Activated CD8-positive, alpha-beta memory T cell treated with anti-CD3 and anti-CD28 coated beads, Interleukin-2, amount 10 ng/mL, durations not matched to agents 7 days and 5 days (primary cell): Measurements from ENCODE around the gene CELF6. TPM values are rescaled to one million over a fixed set of nuclear protein-coding genes. Genes with fewer than 3 reads are reported as not detected.
A peak's percentile ranks its signal among the peaks of the same experiment; 100 is the strongest.

Experiments
- ATAC-seq: fragments of 150-1000 bp; cut with Tn5 transposase; one replicate; pipeline ENCODE4 v1.10.0; 2021; ENCODE audit warnings: moderate library complexity
- CTCF ChIA-PET: fragments of 350-600 bp; sonication (Branson Sonifier 250); formaldehyde crosslinking; loops from one replicate; lab custom pipeline; 2021; ENCODE audit warnings: antibody characterized with exemption; lab: Charles Lee
- DNase-seq: peaks from one replicate; pipeline ENCODE4 v3.0.0-alpha.2; 2020
- H3K27ac Mint-ChIP-seq: one replicate; pipeline ENCODE4 v1.8.0; 2021; ENCODE audit warnings: mild to moderate bottlenecking, mixed read lengths
- H3K27me3 Mint-ChIP-seq: one replicate; pipeline ENCODE4 v1.8.0; 2021; ENCODE audit warnings: mixed read lengths
- H3K36me3 Mint-ChIP-seq: one replicate; pipeline ENCODE4 v1.8.0; 2021; ENCODE audit warnings: mild to moderate bottlenecking, mixed read lengths
- H3K4me1 Mint-ChIP-seq: one replicate; pipeline ENCODE4 v1.8.0; 2021; ENCODE audit warnings: mixed read lengths
- H3K4me3 Mint-ChIP-seq: one replicate; pipeline ENCODE4 v1.8.0; 2021; ENCODE audit warnings: mild to moderate bottlenecking, moderate library complexity, mixed read lengths
- H3K9me3 Mint-ChIP-seq: one replicate; pipeline ENCODE4 v1.8.0; 2022; ENCODE audit warnings: low read depth, mixed read lengths
- total RNA-seq, 2 experiments: library from RNA; stranded (reverse); gene quantifications; one replicate each; pipeline ENCODE4 v1.2.3, GENCODE V29; 2021

The CELF6 gene
- total RNA-seq, 2 experiments from 2014 or later: 0.29 to 0.33 TPM

GRCh38 chr15:72340366-72340765 is 20.4 kb upstream of the CELF6 start:
- Mint-ChIP-seq H3K27ac (no peak overlapping the region), H3K4me3 (no peak overlapping the region), H3K4me1 (no peaks in the 10 kb centered on the region), H3K27me3 (no peaks in the 10 kb centered on the region), H3K9me3 (no peaks in the 10 kb centered on the region), H3K36me3 (peaks cover 6% of the 10 kb centered on the region)
- CTCF ChIA-PET: interaction anchor here (0.9 to 1.4 kb wide), 2 partner anchors 28 to 331 kb away, joined by 3 read pairs; no protein-coding TSS in a partner anchor
- DNase-seq: no peak
- no peak for ATAC-seq

- DNase-seq: no peak
- CTCF ChIA-PET: interaction anchor here (0.7 to 1.4 kb wide), 3 partner anchors 27 to 331 kb away, joined by 3 to 5 read pairs (median 3); no protein-coding TSS in a partner anchor
- Mint-ChIP-seq H3K4me1 (no peaks in the 10 kb centered on the region), H3K27me3 (no peaks in the 10 kb centered on the region), H3K27ac (no peak overlapping the region), H3K36me3 (peaks cover 6% of the 10 kb centered on the region), H3K4me3 (no peak overlapping the region), H3K9me3 (no peaks in the 10 kb centered on the region)
- ATAC-seq: no peak
Observed at GRCh38 chr15:72339777-72340177, 19.8 kb upstream of the CELF6 start.

- H3K4me1 Mint-ChIP-seq: no peaks in the 10 kb centered on the region
- H3K36me3 Mint-ChIP-seq: peaks cover 7% of the 10 kb centered on the region
- CTCF ChIA-PET: interaction anchor here (0.7 to 1.1 kb wide), 2 partner anchors 26 to 169 kb away, joined by 3 to 5 read pairs; no protein-coding TSS in a partner anchor
- no peak overlapping the region for H3K27ac Mint-ChIP-seq
- DNase-seq (no peak), ATAC-seq (no peak)
- H3K4me3 Mint-ChIP-seq: no peak overlapping the region
- H3K9me3 Mint-ChIP-seq: no peaks in the 10 kb centered on the region
- no peaks in the 10 kb centered on the region for H3K27me3 Mint-ChIP-seq
Observed at GRCh38 chr15:72338617-72339321, 18.8 kb upstream of the CELF6 start.

GRCh38 chr15:72338148-72338547 is 18.2 kb upstream of the CELF6 start:
- Mint-ChIP-seq H3K27ac (no peak overlapping the region), H3K27me3 (no peaks in the 10 kb centered on the region), H3K4me1 (no peaks in the 10 kb centered on the region), H3K9me3 (no peaks in the 10 kb centered on the region), H3K36me3 (peaks cover 7% of the 10 kb centered on the region), H3K4me3 (no peak overlapping the region)
- CTCF ChIA-PET: interaction anchor here (1.1 kb wide), 1 partner anchor 11 kb away, joined by 3 read pairs; no protein-coding TSS in a partner anchor
- ATAC-seq (no peak), DNase-seq (no peak)

GRCh38 chr15:72334842-72335241 is 14.9 kb upstream of the CELF6 start:
- Mint-ChIP-seq H3K36me3 (peaks cover 7% of the 10 kb centered on the region), H3K4me3 (no peak overlapping the region), H3K27me3 (no peaks in the 10 kb centered on the region), H3K4me1 (no peaks in the 10 kb centered on the region), H3K27ac (no peak overlapping the region), H3K9me3 (no peaks in the 10 kb centered on the region)
- CTCF ChIA-PET: no interaction called here
- ATAC-seq (no peak), DNase-seq (no peak)

- no peaks in the 10 kb centered on the region for H3K9me3 Mint-ChIP-seq
- CTCF ChIA-PET: interaction anchor here (1.1 kb wide), 1 partner anchor 19 kb away, joined by 5 read pairs; no protein-coding TSS in a partner anchor
- H3K4me3 Mint-ChIP-seq: no peak overlapping the region
- peaks cover 11% of the 10 kb centered on the region for H3K36me3 Mint-ChIP-seq
- H3K27ac Mint-ChIP-seq: no peak overlapping the region
- no peak for DNase-seq
- no peak for ATAC-seq
- H3K27me3 Mint-ChIP-seq: no peaks in the 10 kb centered on the region
- H3K4me1 Mint-ChIP-seq: no peaks in the 10 kb centered on the region
Observed at GRCh38 chr15:72331021-72331420, 11.1 kb upstream of the CELF6 start.

GRCh38 chr15:72323752-72324151 is 3.8 kb upstream of the CELF6 start:
- Mint-ChIP-seq H3K36me3 (peaks cover 9% of the 10 kb centered on the region), H3K9me3 (peaks cover 3% of the 10 kb centered on the region), H3K27me3 (peaks cover 12% of the 10 kb centered on the region), H3K27ac (no peak overlapping the region), H3K4me3 (no peak overlapping the region), H3K4me1 (peaks cover 12% of the 10 kb centered on the region)
- CTCF ChIA-PET: interaction anchor here (1.4 to 1.8 kb wide), 2 partner anchors 10 to 124 kb away, joined by 3 to 12 read pairs; no protein-coding TSS in a partner anchor
- no peak for ATAC-seq
- DNase-seq: no peak

GRCh38 chr15:72319360-72319984 is 485 bp downstream of the CELF6 start:
- H3K27me3 Mint-ChIP-seq: peaks cover 30% of the 10 kb centered on the region
- CTCF ChIA-PET: no interaction called here
- ATAC-seq (peak; percentile 71), DNase-seq (peak; percentile 60)
- no peak overlapping the region for H3K27ac Mint-ChIP-seq
- peak overlapping the region; percentile 48 for H3K4me3 Mint-ChIP-seq
- H3K9me3 Mint-ChIP-seq: peaks cover 3% of the 10 kb centered on the region
- H3K36me3 Mint-ChIP-seq: no peaks in the 10 kb centered on the region
- peaks cover 12% of the 10 kb centered on the region for H3K4me1 Mint-ChIP-seq

GRCh38 chr15:72318408-72318942 is 1.5 kb downstream of the CELF6 start:
- no peaks in the 10 kb centered on the region for H3K36me3 Mint-ChIP-seq
- ATAC-seq (no peak), DNase-seq (no peak)
- CTCF ChIA-PET: no interaction called here
- H3K27ac Mint-ChIP-seq: no peak overlapping the region
- H3K4me1 Mint-ChIP-seq: peaks cover 12% of the 10 kb centered on the region
- peaks cover 30% of the 10 kb centered on the region for H3K27me3 Mint-ChIP-seq
- H3K9me3 Mint-ChIP-seq: no peaks in the 10 kb centered on the region
- peak overlapping the region; percentile 6 for H3K4me3 Mint-ChIP-seq

GRCh38 chr15:72315706-72316370 is 4.1 kb downstream of the CELF6 start:
- peaks cover 10% of the 10 kb centered on the region for H3K4me1 Mint-ChIP-seq
- ATAC-seq (no peak), DNase-seq (no peak)
- no peak overlapping the region for H3K4me3 Mint-ChIP-seq
- peaks cover 28% of the 10 kb centered on the region for H3K27me3 Mint-ChIP-seq
- CTCF ChIA-PET: no interaction called here
- no peaks in the 10 kb centered on the region for H3K9me3 Mint-ChIP-seq
- H3K36me3 Mint-ChIP-seq: no peaks in the 10 kb centered on the region
- no peak overlapping the region for H3K27ac Mint-ChIP-seq

- H3K9me3 Mint-ChIP-seq: no peaks in the 10 kb centered on the region
- CTCF ChIA-PET: interaction anchor here (0.7 to 2.3 kb wide), 7 partner anchors 10 to 372 kb away, joined by 3 to 12 read pairs (median 3); partner anchors contain the start of gene HEXA
- no peak overlapping the region for H3K27ac Mint-ChIP-seq
- H3K4me3 Mint-ChIP-seq: no peak overlapping the region
- ATAC-seq (no peak), DNase-seq (no peak)
- no peaks in the 10 kb centered on the region for H3K4me1 Mint-ChIP-seq
- H3K27me3 Mint-ChIP-seq: peaks cover 19% of the 10 kb centered on the region
- H3K36me3 Mint-ChIP-seq: no peaks in the 10 kb centered on the region
Observed at GRCh38 chr15:72313881-72314280, 6.1 kb downstream of the CELF6 start.

GRCh38 chr15:72313448-72313840 is 6.5 kb downstream of the CELF6 start:
- ATAC-seq: no peak
- CTCF ChIA-PET: interaction anchor here (0.7 to 2.4 kb wide), 23 partner anchors 8 to 438 kb away, joined by 3 to 14 read pairs (median 4); partner anchors contain the start of gene HEXA
- DNase-seq: no peak
- Mint-ChIP-seq H3K4me3 (no peak overlapping the region), H3K36me3 (no peaks in the 10 kb centered on the region), H3K27me3 (peaks cover 14% of the 10 kb centered on the region), H3K27ac (no peak overlapping the region), H3K4me1 (no peaks in the 10 kb centered on the region), H3K9me3 (no peaks in the 10 kb centered on the region)
